Stimulated activated CD4-positive, alpha-beta T cell treated with anti-CD3 and anti-CD28 coated beads, Interleukin-15, amount 100 ng/mL, for 24 hours (primary cell): ENCODE results near the gene SLC6A15.

ENCODE experiments used
- DNase-seq: peaks from one replicate; pipeline ENCODE4 v3.0.0-alpha.2; 2020

SLC6A15 gene

GRCh38 chr12:84912198-84913128, at the start of gene SLC6A15:
SLC6A15 (minus strand) TSS chr12:84912799; CDS start chr12:84892120, 20,679 bp downstream.
- DNase-seq: peak; percentile 29

GRCh38 chr12:84960918-84961317, 48.3 kb upstream of the SLC6A15 start:
- no peak for DNase-seq

- no peak for DNase-seq
These were observed 42.7 kb upstream of the SLC6A15 start for GRCh38 chr12:84955298-84955697.

- DNase-seq: no peak
These were observed 41.8 kb upstream of the SLC6A15 start for GRCh38 chr12:84954415-84954814.

GRCh38 chr12:84950971-84951546, 38.5 kb upstream of the SLC6A15 start:
- DNase-seq: no peak

- DNase-seq: no peak
These were observed 34.2 kb upstream of the SLC6A15 start for GRCh38 chr12:84946753-84947152.

GRCh38 chr12:84937415-84937814, 24.8 kb upstream of the SLC6A15 start:
- DNase-seq: no peak

- no peak for DNase-seq
These were observed 16.9 kb upstream of the SLC6A15 start for GRCh38 chr12:84929501-84929900.

- no peak for DNase-seq
These were observed 12.4 kb upstream of the SLC6A15 start for GRCh38 chr12:84924981-84925380.

GRCh38 chr12:84922693-84923092, 10.1 kb upstream of the SLC6A15 start:
- DNase-seq: no peak

- DNase-seq: no peak
These were observed 7.7 kb upstream of the SLC6A15 start for GRCh38 chr12:84920331-84920730.

GRCh38 chr12:84919271-84919670, 6.7 kb upstream of the SLC6A15 start:
- no peak for DNase-seq

- DNase-seq: no peak
These were observed 523 bp upstream of the SLC6A15 start for GRCh38 chr12:84913129-84913515.

GRCh38 chr12:84911271-84912197, 1.1 kb downstream of the SLC6A15 start:
- DNase-seq: peak; percentile 11

GRCh38 chr12:84910549-84911241, 1.9 kb downstream of the SLC6A15 start:
- no peak for DNase-seq

GRCh38 chr12:84904051-84904450, 8.5 kb downstream of the SLC6A15 start:
- no peak for DNase-seq

- no peak for DNase-seq
These were observed 21.3 kb downstream of the SLC6A15 start for GRCh38 chr12:84891106-84891838.

GRCh38 chr12:84889818-84890217, 22.8 kb downstream of the SLC6A15 start:
- DNase-seq: no peak

GRCh38 chr12:84888861-84889260, 23.7 kb downstream of the SLC6A15 start:
- DNase-seq: no peak

GRCh38 chr12:84877340-84877739, 35.3 kb downstream of the SLC6A15 start:
- no peak for DNase-seq

GRCh38 chr12:84875241-84875640, 37.4 kb downstream of the SLC6A15 start:
- no peak for DNase-seq

- no peak for DNase-seq
These were observed 37.8 kb downstream of the SLC6A15 start for GRCh38 chr12:84874825-84875139.
